Sigmoid colon (tissue), 7 donors: Measurements from ENCODE around the gene CA12. TPM values are rescaled to one million over a fixed set of nuclear protein-coding genes. Genes with fewer than 3 reads are reported as not detected.

Experiments used
- DNase-seq: peaks from one replicate; pipeline ENCODE4 v3.0.0-alpha.2; 2019
- H3K27ac ChIP-seq, 4 donors: fragments of 200-600 bp; sonication (generic); one replicate each; pipeline ENCODE4 v1.5.1; 2016 to 2019; ENCODE audit warnings: mild to moderate bottlenecking in 1 of 4
- H3K27me3 ChIP-seq, 3 donors: fragments of 200-600 bp; sonication (generic); one replicate each; pipeline ENCODE4 v1.5.1; 2019; ENCODE audit warnings: mild to moderate bottlenecking in 1 of 3
- H3K36me3 ChIP-seq, 4 donors: fragments of 200-600 bp; sonication (generic); one replicate each; pipeline ENCODE4 v1.5.1; 2016 to 2019
- H3K4me1 ChIP-seq, 4 donors: fragments of 200-600 bp; sonication (generic); one replicate each; pipeline ENCODE4 v1.5.1; 2017 to 2019
- H3K4me3 ChIP-seq, 4 donors: fragments of 200-600 bp; sonication (generic); one replicate each; pipeline ENCODE4 v1.5.1; 2017 to 2019; ENCODE audit warnings: mild to moderate bottlenecking in 2 of 4, moderate library complexity in 1 of 4
- H3K9me3 ChIP-seq, 4 donors: fragments of 200-600 bp in 3 of 4; sonication (generic) in 3 of 4; one replicate each; pipeline versions ENCODE4 v1.5.1 to v1.6.1; 2013 to 2019
- CTCF ChIP-seq, 4 experiments: fragments of 450-650 bp in 3 of 4; fragments of 200-600 bp in 1 of 4; IDR thresholded peaks; one replicate each; pipeline ENCODE4 v1.5.1; 2016 to 2019; ENCODE audit warnings: antibody characterized with exemption in 4 of 4, mild to moderate bottlenecking in 3 of 4, moderate library complexity in 2 of 4
- EP300 ChIP-seq, 4 donors: sonication (generic); formaldehyde crosslinking; IDR thresholded peaks; one replicate each; pipeline ENCODE4 v1.6.1; 2017; ENCODE audit warnings: antibody characterized with exemption in 4 of 4
- POLR2A ChIP-seq, 2 donors: fragments of 450-650 bp; IDR thresholded peaks; one replicate each; pipeline ENCODE4 v1.6.1; 2016; ENCODE audit warnings: antibody characterized with exemption in 2 of 2, mild to moderate bottlenecking in 2 of 2, moderate library complexity in 2 of 2
- POLR2AphosphoS5 ChIP-seq, 4 donors: sonication (generic); formaldehyde crosslinking; IDR thresholded peaks; one replicate each; pipeline ENCODE4 v1.6.1; 2017; ENCODE audit warnings: antibody characterized with exemption in 4 of 4
- WGBS, 2 donors: extraction: QIAGEN DNeasy Blood & Tissue Kit; methylation state at CpG; one replicate each; pipeline ENCODE4 v1.1.7; 2013; 5-methylcytosine and 5-hydroxymethylcytosine counted together
- intact Hi-C: fragments of 100-400 bp; cut with DNase I; formaldehyde crosslinking; loops from one replicate; pipeline ENCODE4 v1.15.1; 2023
- polyA plus RNA-seq, 3 donors: library from polyadenylated mRNA; stranded (reverse); fragments of 200-250 nt; gene quantifications; one replicate each; pipeline ENCODE4 v1.2.3, GENCODE V29; 2013
- total RNA-seq, 4 donors: library from RNA; depleted of rRNA; stranded (reverse); fragments of >200 nt; gene quantifications; one replicate each; pipeline ENCODE4 v1.1.0, GENCODE V29; 2016
- donor health status: healthy with polysubstance abuse.
- donor health status: Bipolar disorder and iron deficiency.
- donor health status: healthy.

CA12 gene
- total and polyA plus RNA-seq, 7 donors = 0.14 to 76.2 (median 2.2) TPM

DNA sequence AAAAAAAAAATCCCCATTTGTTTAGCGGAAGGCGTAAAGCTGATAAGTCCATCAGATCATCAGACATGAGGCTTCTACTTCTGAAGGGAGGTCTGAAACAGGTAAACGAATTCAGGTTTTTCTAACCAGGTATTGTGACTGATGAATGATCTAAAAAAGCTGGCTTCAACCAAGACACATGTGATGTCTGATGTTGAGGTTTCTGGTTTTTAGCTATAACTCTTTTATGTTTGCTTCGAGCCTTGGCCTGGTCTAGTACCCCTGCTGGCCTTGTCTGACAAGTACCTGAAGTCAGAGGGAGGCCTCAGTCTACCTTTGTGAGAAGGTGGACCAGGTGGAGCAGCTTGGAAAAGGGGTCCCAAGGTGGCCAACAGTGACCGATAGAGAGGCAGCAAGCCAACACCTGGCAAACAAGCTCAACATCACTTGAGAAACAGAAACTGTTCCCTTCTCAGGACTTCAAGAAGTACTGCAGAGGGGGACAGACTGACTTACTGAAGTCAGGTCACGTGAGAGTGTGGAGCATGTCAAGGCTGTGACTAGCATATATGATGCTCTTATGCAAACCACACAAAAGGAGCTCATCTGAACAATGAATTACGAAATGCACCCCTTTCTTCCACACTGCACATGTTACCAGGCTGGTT lies 33.0 kb upstream of the CA12 start:
- no peak overlapping the region for H3K27ac ChIP-seq
- intact Hi-C loops = no loop called here
- 86 to 96% methylated on average over 7 of the region's 7 CpGs for WGBS, 2 donors

GRCh38 chr15:63412551-63412950 lies 30.9 kb upstream of the CA12 start:
- Histone ChIP-seq H3K4me1 (no peaks in the 10 kb centered on the region), H3K36me3 (no peaks in the 10 kb centered on the region), H3K4me3 (no peak overlapping the region), H3K27me3 (no peaks in the 10 kb centered on the region), H3K9me3 (no peaks in the 10 kb centered on the region), H3K27ac (no peak overlapping the region)
- TF ChIP-seq CTCF (IDR thresholded peaks at IDR 0.05) = no peak
- no peak for TF ChIP-seq EP300 (IDR thresholded peaks at IDR 0.05)
- no peak for TF ChIP-seq POLR2AphosphoS5 (IDR thresholded peaks at IDR 0.05)
- TF ChIP-seq POLR2A (IDR thresholded peaks at IDR 0.05) = no peak
- intact Hi-C loops = no loop called here
- DNase-seq = no peak
- WGBS, 2 donors = 94 to 97% methylated on average over 7 of the region's 7 CpGs

More for the DNA sequence above, 33.0 kb upstream of the CA12 start:
- H3K27me3 ChIP-seq = no peaks in the 10 kb centered on the region
- no peak for TF ChIP-seq POLR2AphosphoS5 (IDR thresholded peaks at IDR 0.05)
- no peak for TF ChIP-seq POLR2A (IDR thresholded peaks at IDR 0.05)
- TF ChIP-seq EP300 (IDR thresholded peaks at IDR 0.05) = no peak
- no peak for TF ChIP-seq CTCF (IDR thresholded peaks at IDR 0.05)
- no peak overlapping the region for H3K4me3 ChIP-seq
- H3K4me1 ChIP-seq = no peaks in the 10 kb centered on the region
- H3K36me3 ChIP-seq = no peaks in the 10 kb centered on the region
- no peak for DNase-seq
- no peaks in the 10 kb centered on the region for H3K9me3 ChIP-seq

DNA sequence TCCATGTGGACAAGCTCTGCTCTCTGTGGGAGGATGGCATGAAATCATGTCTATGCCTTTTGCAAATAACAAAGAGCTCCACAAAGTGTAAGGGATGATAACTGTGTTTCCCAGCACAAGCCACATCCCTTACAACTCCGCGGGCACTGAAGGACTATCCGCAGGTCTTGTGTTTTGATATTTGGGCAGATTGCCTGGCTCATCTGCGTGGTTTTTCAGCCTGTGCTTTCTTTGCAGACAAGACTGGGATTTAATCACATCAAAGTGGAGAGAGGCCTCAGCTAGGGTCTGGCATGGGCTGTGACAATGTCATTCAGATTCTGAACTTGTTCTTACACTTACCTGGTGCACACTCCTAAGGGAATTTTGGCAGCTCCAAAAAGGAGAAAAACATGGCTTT lies 30.2 kb upstream of the CA12 start:
- 91 to 96% methylated on average over 4 of the region's 4 CpGs for WGBS, 2 donors
- intact Hi-C loops = no loop called here
- no peak for DNase-seq
- H3K27me3 ChIP-seq = no peaks in the 10 kb centered on the region
- no peaks in the 10 kb centered on the region for H3K36me3 ChIP-seq
- no peaks in the 10 kb centered on the region for H3K4me1 ChIP-seq
- TF ChIP-seq POLR2AphosphoS5 (IDR thresholded peaks at IDR 0.05) (no peak), CTCF (IDR thresholded peaks at IDR 0.05) (no peak), EP300 (IDR thresholded peaks at IDR 0.05) (no peak), POLR2A (IDR thresholded peaks at IDR 0.05) (no peak)
- no peak overlapping the region for H3K4me3 ChIP-seq
- no peaks in the 10 kb centered on the region for H3K9me3 ChIP-seq
- H3K27ac ChIP-seq = no peak overlapping the region

GRCh38 chr15:63409179-63409578 lies 27.5 kb upstream of the CA12 start:
- TF ChIP-seq CTCF (IDR thresholded peaks at IDR 0.05) (no peak), POLR2AphosphoS5 (IDR thresholded peaks at IDR 0.05) (no peak), POLR2A (IDR thresholded peaks at IDR 0.05) (no peak), EP300 (IDR thresholded peaks at IDR 0.05) (no peak)
- intact Hi-C loops = loop anchor here (10.0 kb wide), 1 partner anchor 624 kb away; no protein-coding TSS in a partner anchor
- Histone ChIP-seq H3K36me3 (no peaks in the 10 kb centered on the region), H3K4me3 (no peak overlapping the region), H3K4me1 (no peaks in the 10 kb centered on the region), H3K27ac (no peak overlapping the region), H3K9me3 (no peaks in the 10 kb centered on the region), H3K27me3 (no peaks in the 10 kb centered on the region)
- 96% methylated on average over 5 of the region's 5 CpGs for WGBS, 2 donors
- no peak for DNase-seq

- intact Hi-C loops = loop anchor here (10.0 kb wide), 1 partner anchor 624 kb away; no protein-coding TSS in a partner anchor
- Histone ChIP-seq H3K27me3 (no peaks in the 10 kb centered on the region), H3K36me3 (no peaks in the 10 kb centered on the region), H3K4me3 (no peak overlapping the region), H3K9me3 (no peaks in the 10 kb centered on the region), H3K27ac (no peak overlapping the region), H3K4me1 (no peaks in the 10 kb centered on the region)
- WGBS, 2 donors = 75% methylated on average over 2 of the region's 2 CpGs
- DNase-seq = no peak
- no peak for TF ChIP-seq EP300 (IDR thresholded peaks at IDR 0.05)
- no peak for TF ChIP-seq POLR2AphosphoS5 (IDR thresholded peaks at IDR 0.05)
- TF ChIP-seq CTCF (IDR thresholded peaks at IDR 0.05) = no peak
- no peak for TF ChIP-seq POLR2A (IDR thresholded peaks at IDR 0.05)
Measured at GRCh38 chr15:63408524-63408923, 26.9 kb upstream of the CA12 start.
